GM12874 (cell line): ENCODE measurements around the gene PGR.

ENCODE experiments used
- CTCF ChIP-seq: IDR thresholded peaks from 2 replicates; pipeline ENCODE4 v1.5.1; 2011; ENCODE audit warnings: low read depth, mild to moderate bottlenecking, control low read depth, low read length, moderate library complexity; ENCODE audit not compliant: insufficient read depth

The PGR gene

GRCh38 chr11:101046947-101047346 lies 82.7 kb downstream of the PGR start:
- no peak for TF ChIP-seq CTCF

GRCh38 chr11:101045415-101045814 lies 84.2 kb downstream of the PGR start:
- TF ChIP-seq CTCF: no peak

GRCh38 chr11:101043940-101044339 lies 85.7 kb downstream of the PGR start:
- no peak for TF ChIP-seq CTCF

GRCh38 chr11:101035872-101036271 lies 93.7 kb downstream of the PGR start:
- no peak for TF ChIP-seq CTCF

DNA sequence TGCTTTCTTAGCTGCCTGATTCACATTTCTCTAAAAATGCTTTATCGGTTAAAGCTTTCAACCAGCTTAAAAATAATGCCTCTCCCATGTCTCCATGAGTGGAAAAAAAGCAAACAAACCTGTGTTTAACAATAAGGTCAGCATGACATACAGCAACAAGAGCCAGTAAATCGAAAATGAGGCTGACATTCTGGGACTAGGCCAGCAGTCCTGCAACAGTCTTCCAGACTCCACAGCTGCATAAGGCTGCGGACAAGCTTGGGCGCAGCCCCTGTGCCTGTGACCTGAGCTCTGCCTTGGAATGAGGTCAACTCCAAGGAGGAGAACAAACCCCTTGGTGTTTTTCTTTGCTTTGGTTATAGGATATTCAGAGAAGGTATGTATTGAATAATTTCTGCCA lies 95.5 kb downstream of the PGR start:
- TF ChIP-seq CTCF: no peak

GRCh38 chr11:101032991-101033390 lies 96.6 kb downstream of the PGR start:
- TF ChIP-seq CTCF: no peak

- TF ChIP-seq CTCF: no peak
Measured at GRCh38 chr11:101031713-101032112, 97.9 kb downstream of the PGR start.

DNA sequence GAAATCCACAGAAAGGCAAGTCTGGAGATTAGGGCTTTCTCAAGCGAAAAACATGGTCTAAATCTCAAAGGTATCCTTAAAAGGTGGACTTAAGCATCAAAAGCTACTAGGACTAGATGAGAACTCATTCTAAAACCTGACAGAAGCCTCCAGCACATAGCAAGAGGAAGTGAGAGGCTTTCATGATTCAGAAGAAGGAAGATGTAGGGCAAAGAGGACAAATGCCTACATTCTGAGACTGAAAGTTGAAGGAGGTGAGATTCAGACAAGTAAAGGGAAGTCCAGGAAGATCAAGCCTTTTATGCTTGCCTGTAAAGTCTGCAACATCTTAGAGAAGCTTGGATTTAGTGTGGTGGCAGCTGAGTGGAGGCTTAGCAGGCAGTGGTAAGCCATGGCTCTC lies 98.9 kb downstream of the PGR start:
- no peak for TF ChIP-seq CTCF
